ENCODE data around the gene KCNH3. TPM values are rescaled to one million over a fixed set of nuclear protein-coding genes. Genes with fewer than 3 reads are reported as not detected.
"Not testable (repeated sequence)": the region's sequence is repeated elsewhere in the genome, so short reads cannot be mapped to it uniquely, and the experiment has no call there.

The KCNH3 gene
- total and polyA plus RNA-seq, 2 of the 13 experiments (the other 11 are each of a cell fraction or from before 2014, with no cell fraction given): 0.01 to 0.07 TPM

GRCh38 chr12:49534122-49534521, 4.7 kb upstream of the KCNH3 start:
- BruUV-seq (replicated peaks); POLR2A ChIA-PET; H4K20me1 ChIP-seq (ENCODE audit: insufficient read depth, low read length); H3K4me3 ChIP-seq (replicated peaks in 1 of 3; ENCODE audit: insufficient read depth in 1 of 3, low read depth in 2 of 3, low read length in 3 of 3); H3K4me2 ChIP-seq (ENCODE audit: low read depth, low read length); ATAC-seq; DNase-seq (ENCODE audit: low spot score); H3K36me3 ChIP-seq (replicated peaks in 1 of 2; ENCODE audit: control insufficient read depth in 1 of 2, insufficient read depth in 2 of 2, low read length in 2 of 2); intact Hi-C loops (cut with micrococcal nuclease; ENCODE audit: unreplicated experiment); H3K9me3 ChIP-seq (ENCODE audit: low read length); H2AFZ ChIP-seq (ENCODE audit: low read length); in situ Hi-C loops (cut with HindIII; ENCODE audit: extremely low pct_ligation_motif_present, low pct_unique_long_range_greater_than_20kb); CTCF ChIA-PET (ENCODE audit: low intra/inter-chr PET ratio, low total read pairs); FAIRE-seq; H3K27ac ChIP-seq (ENCODE audit: extremely low read length, insufficient read depth, low read length); H3K79me2 ChIP-seq (ENCODE audit: insufficient read depth, low read length); H3K9ac ChIP-seq (ENCODE audit: insufficient read depth, low read depth, low read length); TF ChIP-seq FOXP1 (CRISPR knock-in tag; IDR thresholded peaks at IDR 0.05): not testable (repeated sequence)
- 0 out of 2 replicates have a peak, but pooled peaks have one; percentile 11 for TF ChIP-seq ZFP91 (CRISPR knock-in tag; IDR thresholded peaks at IDR 0.05; ENCODE audit: borderline replicate concordance)
- TF ChIP-seq FOXP1 (IDR thresholded peaks at IDR 0.05): 0 out of 2 replicates have a peak, but pooled peaks have one; percentile 51
- Histone ChIP-seq H3K27me3 (ENCODE audit: control insufficient read depth in 1 of 2, insufficient read depth in 2 of 2, low read length in 2 of 2) (peaks cover 6 to 27% of the 10 kb centered on the region in 2 experiments), H3K4me1 (ENCODE audit: insufficient read depth, low read length) (peaks cover 29% of the 10 kb centered on the region)
- 39% methylated on average over 5 of the region's 5 CpGs for WGBS (ENCODE audit: low lambda C conversion rate)

GRCh38 chr12:49534731-49535278, 4.0 kb upstream of the KCNH3 start:
- ATAC-seq (peak; percentile 10), DNase-seq (ENCODE audit: low spot score) (no peak), FAIRE-seq (no peak)
- no peak for TF ChIP-seq KLF16 (CRISPR knock-in tag; IDR thresholded peaks at IDR 0.05)
- peak; percentile 52 for TF ChIP-seq BCL6 (CRISPR knock-in tag; IDR thresholded peaks at IDR 0.05)
- no peak for TF ChIP-seq PITX1 (CRISPR knock-in tag; IDR thresholded peaks at IDR 0.05)
- peak; percentile 66; the same call in 1 of the 2 replicates for TF ChIP-seq ZBTB33 (CRISPR knock-in tag; IDR thresholded peaks at IDR 0.05)
- no peak for TF ChIP-seq SAFB2 (CRISPR knock-in tag; IDR thresholded peaks at IDR 0.05; ENCODE audit: borderline replicate concordance, low read depth)
- TF ChIP-seq ZNF570 (CRISPR knock-in tag; IDR thresholded peaks at IDR 0.05; ENCODE audit: borderline replicate concordance): no peak
- H3K4me3 ChIP-seq (replicated peaks in 1 of 3; ENCODE audit: insufficient read depth in 1 of 3, low read depth in 2 of 3, low read length in 3 of 3): no peak overlapping the region
- intact Hi-C loops (cut with micrococcal nuclease; ENCODE audit: unreplicated experiment): no loop called here
- CTCF ChIA-PET (ENCODE audit: low intra/inter-chr PET ratio, low total read pairs): no interaction called here
- POLR2A ChIA-PET: no interaction called here
- no peak overlapping the region for H2AFZ ChIP-seq (ENCODE audit: low read length)
- H3K27ac ChIP-seq (ENCODE audit: extremely low read length, insufficient read depth, low read length): no peak overlapping the region
- peaks cover 34% of the 10 kb centered on the region for H3K4me1 ChIP-seq (ENCODE audit: insufficient read depth, low read length)
- 46% methylated on average over 13 of the region's 13 CpGs for WGBS (ENCODE audit: low lambda C conversion rate)
- peaks cover 6 to 34% of the 10 kb centered on the region in 2 experiments for H3K27me3 ChIP-seq (ENCODE audit: control insufficient read depth in 1 of 2, insufficient read depth in 2 of 2, low read length in 2 of 2)
- no TSS peak for BruUV-seq (replicated peaks)
- in situ Hi-C loops (cut with HindIII; ENCODE audit: extremely low pct_ligation_motif_present, low pct_unique_long_range_greater_than_20kb): no loop called here
- no peak overlapping the region for H3K4me2 ChIP-seq (ENCODE audit: low read depth, low read length)
- H4K20me1 ChIP-seq (ENCODE audit: insufficient read depth, low read length): no peaks in the 10 kb centered on the region
- no peak overlapping the region for H3K9ac ChIP-seq (ENCODE audit: insufficient read depth, low read depth, low read length)
- H3K79me2 ChIP-seq (ENCODE audit: insufficient read depth, low read length): no peaks in the 10 kb centered on the region
- no peaks in the 10 kb centered on the region for H3K9me3 ChIP-seq (ENCODE audit: low read length)
- no peaks in the 10 kb centered on the region for H3K36me3 ChIP-seq (replicated peaks in 1 of 2; ENCODE audit: control insufficient read depth in 1 of 2, insufficient read depth in 2 of 2, low read length in 2 of 2)

All from HepG2 (cell line).